AG04450 (cell line): ENCODE results near the gene HTR1D. TPM values are rescaled to one million over a fixed set of nuclear protein-coding genes. Genes with fewer than 3 reads are reported as not detected.

ENCODE experiments used
- CTCF ChIA-PET: fragments of 300-600, 350-600 bp; formaldehyde crosslinking; extraction: SDS; loops from one replicate; lab custom pipeline; 2022; ENCODE audit warnings: antibody characterized with exemption, inconsistent platforms; lab: Charles Lee
- POLR2A ChIA-PET: fragments of 350-600 bp; formaldehyde crosslinking; extraction: SDS; loops from one replicate; lab custom pipeline; 2021; ENCODE audit warnings: antibody characterized with exemption, inconsistent platforms; lab: Yijun Ruan, JAX
- DNase-seq: peaks from one replicate; pipeline ENCODE4 v3.0.0-alpha.2; 2011; ENCODE audit warnings: low read depth, low spot score
- H3K27ac ChIP-seq: one replicate; pipeline ENCODE4 v1.5.1; 2012; ENCODE audit warnings: low read depth, low read length, control low read depth
- H3K27me3 ChIP-seq: one replicate; pipeline ENCODE4 v1.6.0; 2012; ENCODE audit warnings: low read length; ENCODE audit not compliant: control insufficient read depth, insufficient read depth
- H3K4me3 ChIP-seq: 2 replicates; pipeline ENCODE4 v1.5.1; 2011; ENCODE audit warnings: mild to moderate bottlenecking, low read depth, low read length, control low read depth
- H3K9me3 ChIP-seq: 2 replicates; pipeline ENCODE4 v1.5.1; 2012; ENCODE audit warnings: low read length; ENCODE audit not compliant: control insufficient read depth, insufficient read depth
- polyA plus RNA-seq: library from polyadenylated mRNA; depleted of rRNA; stranded (reverse); fragments of >200 nt; gene quantifications from 2 replicates; pipeline ENCODE4 v1.2.3, GENCODE V29; 2011
- TF ChIP-seq, protein P1 (sequence below): IDR thresholded peaks from 2 replicates; pipeline ENCODE4 v1.5.1; 2011; ENCODE audit warnings: low read depth, low read length, control low read depth, inconsistent platforms

Gene HTR1D
- polyA plus RNA-seq, 1 experiment: 0.07 TPM

DNA sequence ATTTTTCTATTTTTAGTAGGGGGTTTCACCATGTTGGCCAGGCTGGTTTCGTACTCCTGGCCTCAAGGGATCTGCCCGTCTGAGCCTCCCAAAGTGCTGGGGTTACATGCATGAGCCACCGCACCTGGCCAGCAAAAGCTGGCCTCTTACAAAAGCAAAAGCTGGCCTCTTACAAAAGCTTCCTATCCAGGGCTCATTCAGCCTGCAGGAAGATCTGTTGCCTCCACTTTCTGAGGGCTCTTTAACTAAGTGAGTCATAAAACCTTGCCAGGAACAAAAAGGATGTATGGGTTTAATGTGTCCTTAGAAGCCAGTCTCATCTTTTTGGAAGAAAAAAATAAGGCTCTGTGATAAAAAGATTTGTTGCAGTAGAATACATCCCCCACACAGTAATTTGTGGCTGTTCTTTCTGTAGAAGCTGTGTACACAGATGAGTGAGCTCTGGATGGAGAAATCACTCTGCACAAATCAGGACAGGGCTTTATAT lies 15.0 kb downstream of the HTR1D start:
- H3K27me3 ChIP-seq: no peaks in the 10 kb centered on the region
- POLR2A ChIA-PET: no interaction called here
- H3K27ac ChIP-seq: peak overlapping the region; percentile 31
- CTCF ChIA-PET: no interaction called here
- TF ChIP-seq, protein P1, sequence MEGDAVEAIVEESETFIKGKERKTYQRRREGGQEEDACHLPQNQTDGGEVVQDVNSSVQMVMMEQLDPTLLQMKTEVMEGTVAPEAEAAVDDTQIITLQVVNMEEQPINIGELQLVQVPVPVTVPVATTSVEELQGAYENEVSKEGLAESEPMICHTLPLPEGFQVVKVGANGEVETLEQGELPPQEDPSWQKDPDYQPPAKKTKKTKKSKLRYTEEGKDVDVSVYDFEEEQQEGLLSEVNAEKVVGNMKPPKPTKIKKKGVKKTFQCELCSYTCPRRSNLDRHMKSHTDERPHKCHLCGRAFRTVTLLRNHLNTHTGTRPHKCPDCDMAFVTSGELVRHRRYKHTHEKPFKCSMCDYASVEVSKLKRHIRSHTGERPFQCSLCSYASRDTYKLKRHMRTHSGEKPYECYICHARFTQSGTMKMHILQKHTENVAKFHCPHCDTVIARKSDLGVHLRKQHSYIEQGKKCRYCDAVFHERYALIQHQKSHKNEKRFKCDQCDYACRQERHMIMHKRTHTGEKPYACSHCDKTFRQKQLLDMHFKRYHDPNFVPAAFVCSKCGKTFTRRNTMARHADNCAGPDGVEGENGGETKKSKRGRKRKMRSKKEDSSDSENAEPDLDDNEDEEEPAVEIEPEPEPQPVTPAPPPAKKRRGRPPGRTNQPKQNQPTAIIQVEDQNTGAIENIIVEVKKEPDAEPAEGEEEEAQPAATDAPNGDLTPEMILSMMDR: no peak
- H3K9me3 ChIP-seq: no peaks in the 10 kb centered on the region; the same call in 1 of the 2 replicates
- no peak for DNase-seq
- no peak overlapping the region for H3K4me3 ChIP-seq

DNA sequence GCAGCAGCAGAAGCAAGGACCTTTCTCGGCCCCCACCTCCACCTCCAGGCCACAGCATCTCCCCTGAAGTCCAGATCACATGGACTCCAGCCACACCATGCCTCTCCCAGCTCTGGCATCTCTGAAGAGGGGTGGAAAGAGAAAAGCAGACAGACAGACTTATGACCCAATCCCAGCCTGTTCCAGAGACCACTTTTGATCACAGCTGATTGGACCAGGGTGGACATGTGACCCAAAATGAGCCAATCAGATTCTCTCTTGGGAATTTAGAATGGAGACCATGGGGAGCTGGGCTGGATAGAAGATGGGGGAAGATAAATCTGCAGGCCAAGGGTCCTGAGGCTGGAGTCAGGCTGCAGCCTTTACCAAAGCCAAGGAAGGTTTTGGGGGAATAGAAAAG lies 16.4 kb downstream of the HTR1D start:
- H3K4me3 ChIP-seq: no peak overlapping the region
- DNase-seq: no peak
- H3K27ac ChIP-seq: no peak overlapping the region
- TF ChIP-seq, protein P1: no peak
- H3K27me3 ChIP-seq: no peaks in the 10 kb centered on the region
- ChIA-PET POLR2A (no interaction called here), CTCF (interaction anchor here (1.1 kb wide), 1 partner anchor 102 kb away, joined by 4 read pairs; no protein-coding TSS in a partner anchor)
- H3K9me3 ChIP-seq: no peaks in the 10 kb centered on the region; the same call in 1 of the 2 replicates

DNA sequence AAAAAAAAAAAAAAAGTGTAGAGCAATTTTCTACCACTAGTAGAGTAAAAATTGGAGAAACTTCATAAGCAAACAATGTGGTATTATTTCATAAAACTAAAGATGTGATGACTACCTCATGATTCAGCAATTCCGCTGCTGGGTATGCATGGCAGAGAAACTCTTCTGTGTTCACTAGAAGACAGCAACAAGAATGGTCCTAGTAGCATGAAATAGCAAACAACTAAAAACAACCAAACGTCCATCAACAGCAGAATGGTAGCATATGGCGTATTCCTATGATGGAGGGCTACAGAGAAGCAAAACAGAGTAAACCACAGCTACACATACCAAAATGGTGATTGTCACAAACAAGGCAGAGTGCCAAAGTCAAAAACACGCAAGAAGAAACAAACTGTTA lies 18.9 kb downstream of the HTR1D start:
- peak; percentile 94 for DNase-seq
- POLR2A ChIA-PET: interaction anchor here (0.6 to 1.2 kb wide), 5 partner anchors 16 to 179 kb away, joined by 3 to 7 read pairs (median 4); partner anchors contain the start of gene KDM1A
- peak overlapping the region; percentile 88 for H3K27ac ChIP-seq
- TF ChIP-seq, protein P1: peak; percentile 16; the same call in 1 of the 2 replicates
- peaks cover 3% of the 10 kb centered on the region for H3K9me3 ChIP-seq
- H3K27me3 ChIP-seq: no peaks in the 10 kb centered on the region
- no peak overlapping the region for H3K4me3 ChIP-seq
- CTCF ChIA-PET: interaction anchor here (0.7 to 1.8 kb wide), 5 partner anchors 13 to 441 kb away, joined by 4 to 13 read pairs (median 6); no protein-coding TSS in a partner anchor

DNA sequence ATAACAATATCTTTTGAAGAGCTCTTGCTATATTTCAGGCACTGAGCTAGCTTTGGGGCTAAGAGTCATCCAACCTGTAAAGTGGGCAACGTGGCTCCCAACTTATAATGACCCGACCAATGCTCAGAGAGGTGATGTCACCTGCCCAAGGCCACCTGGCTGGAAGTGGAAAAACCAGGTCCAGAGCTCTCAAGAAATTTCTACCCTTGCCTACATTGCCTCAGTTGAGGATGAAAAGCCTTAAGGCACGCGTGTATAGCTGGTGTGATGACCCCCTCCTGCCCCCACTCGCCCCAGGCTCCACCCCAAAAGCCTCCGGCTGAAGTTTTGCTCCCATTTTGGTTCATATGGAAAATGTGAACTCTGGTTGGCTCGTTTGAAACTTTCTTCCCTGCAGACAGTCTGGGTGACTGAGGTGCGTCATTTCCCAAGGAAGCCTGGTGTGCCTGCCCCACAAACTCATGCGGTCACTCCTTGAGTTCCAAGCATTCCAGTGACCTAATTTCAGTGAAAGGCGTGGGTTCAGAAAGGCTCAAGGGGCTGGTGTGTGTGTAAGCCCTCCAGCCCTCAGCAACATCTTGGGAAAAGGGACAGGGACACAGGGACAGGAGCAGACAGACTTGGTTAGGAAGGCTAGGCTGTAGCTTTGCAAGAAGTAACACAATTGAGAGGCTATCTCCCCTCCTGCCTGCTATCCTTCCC lies 20.5 kb downstream of the HTR1D start:
- ChIA-PET CTCF (interaction anchor here (0.7 to 1.8 kb wide), 7 partner anchors 9 to 208 kb away, joined by 3 to 13 read pairs (median 5); no protein-coding TSS in a partner anchor), POLR2A (interaction anchor here (0.5 to 1.5 kb wide), 3 partner anchors 28 to 279 kb away, joined by 3 to 4 read pairs (median 4); partner anchors contain the start of gene LUZP1)
- Histone ChIP-seq H3K27me3 (no peaks in the 10 kb centered on the region), H3K27ac (peak overlapping the region; percentile 88), H3K4me3 (no peak overlapping the region), H3K9me3 (peaks cover 5% of the 10 kb centered on the region)
- DNase-seq: peak; percentile 90
- TF ChIP-seq, protein P1: no peak
